Endothelial cell of hepatic sinusoid (primary cell): ENCODE data around the gene GJD3.

Experiments
- in situ Hi-C: cut with HindIII; loops from 2 replicates; pipeline ENCODE4 v1.10.0; 2017; ENCODE audit warnings: low sequenced_read_pairs

Gene GJD3

DNA sequence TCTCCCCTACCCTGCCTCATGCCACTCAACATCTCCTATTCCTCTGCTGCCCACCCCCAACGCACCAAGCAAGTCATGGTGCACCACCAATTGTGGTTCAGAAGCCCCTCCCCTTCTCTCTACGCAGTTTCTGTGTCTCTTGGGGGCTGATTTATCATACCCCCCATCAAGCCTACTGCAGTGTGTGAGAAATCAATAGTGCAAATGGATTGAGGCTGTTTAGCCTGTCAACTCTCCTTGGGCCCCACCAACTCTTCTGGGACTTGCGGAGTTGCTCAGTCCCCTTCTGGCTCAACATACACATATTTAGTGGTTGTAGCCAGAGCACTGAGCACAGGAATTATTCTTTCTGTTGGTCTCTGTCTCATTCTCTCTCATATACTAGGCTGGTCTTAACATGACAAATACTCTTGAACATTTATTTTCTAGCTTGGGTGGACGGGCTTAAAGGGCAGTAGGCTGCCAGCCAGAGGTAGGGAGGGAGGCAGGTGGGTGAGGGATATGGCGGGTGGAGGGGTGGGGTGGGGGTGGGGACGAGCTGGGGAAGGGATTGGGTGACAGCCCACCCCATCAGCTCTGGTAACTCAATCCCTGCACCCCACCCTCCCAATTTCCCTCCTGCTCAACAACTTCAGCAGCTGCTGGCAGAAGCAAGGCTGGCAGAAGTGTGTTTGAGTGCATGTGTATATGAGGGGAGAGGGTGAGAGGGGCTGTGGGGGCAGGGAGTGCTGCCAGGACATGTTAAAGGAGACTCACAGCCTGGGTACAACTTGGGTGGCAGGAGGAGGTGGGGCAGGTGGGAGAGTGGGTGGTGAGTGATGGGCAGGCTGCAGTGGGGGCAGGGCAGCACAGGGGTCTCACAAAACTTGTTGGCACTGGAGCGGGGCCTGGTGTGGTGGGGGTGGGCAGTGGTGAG is 50.6 kb downstream of the GJD3 start:
- in situ Hi-C loops, result no loop called here
